H1 (cell line): ENCODE results near the gene MYO3A. TPM values are rescaled to one million over a fixed set of nuclear protein-coding genes. Genes with fewer than 3 reads are reported as not detected.

Experiments
- CBX8 ChIP-seq: fragments of 300-800, 300-1000 bp; sonication (generic); IDR thresholded peaks from 2 replicates; pipeline ENCODE4 v1.7.1; 2016; ENCODE audit warnings: low read depth, low read length, borderline replicate concordance
- CHD1 ChIP-seq: IDR thresholded peaks from 2 replicates; pipeline ENCODE4 v1.6.1; 2012; ENCODE audit warnings: low read depth, low read length, improper control_type of control experiment
- CTBP2 ChIP-seq: IDR thresholded peaks from 2 replicates; pipeline ENCODE4 v1.7.0; 2011; ENCODE audit warnings: borderline replicate concordance, mild to moderate bottlenecking, moderate library complexity, mixed read lengths, low read length; ENCODE audit not compliant: insufficient read depth, insufficient read length
- EGR1 ChIP-seq: IDR thresholded peaks from 2 replicates; pipeline ENCODE4 v1.6.1; 2011; ENCODE audit warnings: low read depth, low read length, borderline replicate concordance
- FOSL1 ChIP-seq: IDR thresholded peaks from 2 replicates; pipeline ENCODE4 v1.6.1; 2011; ENCODE audit warnings: mild to moderate bottlenecking, low read depth, low read length, moderate library complexity; ENCODE audit not compliant: insufficient read depth
- HDAC2 ChIP-seq, 2 experiments: fragments of 300-600 bp in 1 of 2; sonication (generic) in 1 of 2; IDR thresholded peaks; 2 replicates each; pipeline ENCODE4 v1.6.1; 2011 to 2012; ENCODE audit warnings: low read depth in 2 of 2, low read length in 2 of 2, mild to moderate bottlenecking in 2 of 2, moderate library complexity in 2 of 2, borderline replicate concordance in 1 of 2, inconsistent platforms in 1 of 2
- JUND ChIP-seq: IDR thresholded peaks from 2 replicates; pipeline ENCODE4 v1.6.1; 2011; ENCODE audit warnings: mild to moderate bottlenecking, improper control_type of control experiment, low read length
- KDM4A ChIP-seq: IDR thresholded peaks from one replicate; pipeline ENCODE4 v1.7.1; 2012; ENCODE audit warnings: low read depth, mild to moderate bottlenecking, moderate library complexity, low read length, inconsistent platforms; ENCODE audit not compliant: severe bottlenecking
- POU5F1 ChIP-seq: IDR thresholded peaks from 2 replicates; pipeline ENCODE4 v1.6.1; 2011; ENCODE audit warnings: low read depth, mild to moderate bottlenecking, low read length, moderate library complexity
- RNF2 ChIP-seq: fragments of 200-900, 300-1000 bp; sonication (generic); IDR thresholded peaks from 2 replicates; pipeline ENCODE4 v1.7.1; 2016; ENCODE audit warnings: borderline replicate concordance, low read depth, mild to moderate bottlenecking, antibody characterized with exemption, low read length; ENCODE audit not compliant: poor library complexity, severe bottlenecking; ENCODE audit errors: missing control alignments
- RXRA ChIP-seq: IDR thresholded peaks from 2 replicates; pipeline ENCODE4 v1.6.1; 2011; ENCODE audit warnings: low read depth, mild to moderate bottlenecking, low read length, moderate library complexity; ENCODE audit not compliant: insufficient read depth
- SIN3A ChIP-seq, 2 experiments: IDR thresholded peaks in 1 of 2; conservative IDR thresholded peaks in 1 of 2; 2 replicates each; pipeline ENCODE4 v1.6.1; 2011 to 2012; ENCODE audit warnings: low read length in 2 of 2, improper control_type of control experiment in 1 of 2, low read depth in 1 of 2, mild to moderate bottlenecking in 1 of 2
- SP4 ChIP-seq: IDR thresholded peaks from 2 replicates; pipeline ENCODE4 v1.6.1; 2012; ENCODE audit warnings: low read length, inconsistent platforms
- TCF12 ChIP-seq: IDR thresholded peaks from 2 replicates; pipeline ENCODE4 v1.6.1; 2011; ENCODE audit warnings: low read depth, mild to moderate bottlenecking, low read length
- TEAD4 ChIP-seq: IDR thresholded peaks from 2 replicates; pipeline ENCODE4 v1.6.1; 2012; ENCODE audit warnings: low read depth, low read length, inconsistent platforms, mixed read lengths
- YY1 ChIP-seq: IDR thresholded peaks from 2 replicates; pipeline ENCODE4 v1.6.1; 2011; ENCODE audit warnings: low read depth, mild to moderate bottlenecking, low read length
- polyA plus RNA-seq, 7 experiments: library from polyadenylated mRNA; depleted of rRNA in 3 of 7; stranded (reverse) in 5 of 7; unstranded in 2 of 7; fragments of >200 nt in 5 of 7; fragments of 200-250 nt in 2 of 7; gene quantifications; 1 replicate in 5 of 7; 2 replicates in 1 of 7; 4 replicates in 1 of 7; pipeline versions ENCODE4 v1.2.1 to v1.2.3, GENCODE V29; 2011 to 2013; ENCODE audit warnings: missing spikeins in 2 of 7, mixed read lengths in 2 of 7
- total RNA-seq: library from RNA; stranded (reverse); fragmentation: NEBNext Ultra II Directional; extraction: Animal tissue kit (Norgen Biotek cat#: 25700); gene quantifications from 2 replicates; pipeline ENCODE4 v1.2.1, GENCODE V29; 2021
- TF ChIP-seq, protein P1 (sequence below): IDR thresholded peaks from 2 replicates; pipeline ENCODE4 v1.6.1; 2011; ENCODE audit warnings: low read depth, mild to moderate bottlenecking, low read length; ENCODE audit not compliant: insufficient read depth

Gene MYO3A
- total and polyA plus RNA-seq, 2 of the 8 experiments (the other 6 are each of a cell fraction or from before 2014, with no cell fraction given), result 3.9 to 5.3 TPM

GRCh38 chr10:26215935-26216584 is 282.0 kb downstream of the MYO3A start (continued):
- TF ChIP-seq, protein P1, sequence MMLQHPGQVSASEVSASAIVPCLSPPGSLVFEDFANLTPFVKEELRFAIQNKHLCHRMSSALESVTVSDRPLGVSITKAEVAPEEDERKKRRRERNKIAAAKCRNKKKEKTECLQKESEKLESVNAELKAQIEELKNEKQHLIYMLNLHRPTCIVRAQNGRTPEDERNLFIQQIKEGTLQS, result no peak
- peak; percentile 57; the same call in 1 of the 2 replicates for TF ChIP-seq TCF12
- peak; percentile 96 for TF ChIP-seq KDM4A
- TF ChIP-seq EGR1, result peak; percentile 93; the same call in 1 of the 2 replicates
- no peak for TF ChIP-seq RNF2
- 0 out of 2 replicates have a peak, but pooled peaks have one; percentile 4 for TF ChIP-seq TEAD4
- TF ChIP-seq POU5F1, result no peak
- no peak for TF ChIP-seq CBX8
- peak; percentile 74 to 95; a peak in 3 of 4 replicates for TF ChIP-seq HDAC2 (IDR thresholded peaks at IDR 0.05; ENCODE audit: borderline replicate concordance in 1 of 2, low read depth in 2 of 2, low read length in 2 of 2)
- 0 out of 2 replicates have a peak, but pooled peaks have one; percentile 36 for TF ChIP-seq YY1
- peak; percentile 31 to 86; a peak in 1 of 4 replicates for TF ChIP-seq SIN3A (conservative IDR thresholded peaks at IDR 0.05 in 1 of 2, IDR thresholded peaks at IDR 0.05 in 1 of 2; ENCODE audit: low read depth in 1 of 2, low read length in 2 of 2)
- TF ChIP-seq JUND, result no peak
- TF ChIP-seq RXRA, result no peak
- no peak for TF ChIP-seq SP4
- TF ChIP-seq CHD1, result no peak
- TF ChIP-seq FOSL1, result no peak
- peak; percentile 90 for TF ChIP-seq CTBP2
